Measurements from ENCODE around the gene ACAN.

DNA sequence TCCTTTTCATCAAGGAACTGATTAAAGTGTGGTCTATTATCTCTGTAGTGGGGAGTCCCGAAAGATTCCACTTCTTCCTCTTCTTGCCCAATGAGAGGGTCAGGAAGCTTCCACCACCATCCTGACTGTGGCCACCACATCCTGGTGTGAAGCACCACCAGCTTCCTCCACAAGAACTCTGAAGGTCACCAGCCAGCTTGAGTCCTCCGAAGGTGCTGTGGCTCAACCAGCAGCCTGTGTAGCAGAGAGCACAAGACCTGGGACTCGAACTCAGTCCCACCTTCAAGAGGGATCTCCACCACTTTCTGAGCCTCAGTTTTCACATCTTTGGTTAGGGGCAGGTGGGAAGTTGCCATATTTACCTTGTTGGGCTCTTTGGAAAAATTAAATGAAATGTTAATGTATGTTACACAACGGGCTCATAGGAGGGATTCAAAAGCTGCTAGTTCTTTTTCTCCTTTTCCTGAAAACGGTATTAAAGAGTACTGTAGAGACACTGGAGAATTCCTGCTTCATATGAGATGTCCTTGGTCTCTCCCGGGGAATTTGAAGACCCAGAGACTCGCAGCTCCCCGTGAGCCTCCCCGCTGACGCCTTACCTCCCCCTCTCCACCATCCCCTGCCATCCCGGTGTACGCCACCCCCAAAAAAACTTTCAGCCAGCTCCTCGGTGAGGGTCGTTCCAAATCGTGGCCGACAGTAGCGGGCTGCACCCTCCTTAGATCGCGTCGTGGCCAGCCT, 816 bp upstream of the ACAN start:
- TF ChIP-seq POLR2AphosphoS5 (IDR thresholded peaks at IDR 0.05; ENCODE audit: low read depth, low read length) (no peak), POLR2A (IDR thresholded peaks at IDR 0.05; ENCODE audit: low read depth, low read length) (no peak)

Data from GM12892 (cell line).